HepG2 (cell line): ENCODE results near the gene TOR4A. TPM values are rescaled to one million over a fixed set of nuclear protein-coding genes. Genes with fewer than 3 reads are reported as not detected.

Experiments used
- STAT5B ChIP-seq: sonication (generic); formaldehyde crosslinking; IDR thresholded peaks from 2 replicates; pipeline ENCODE4 v1.4.0; 2020; ENCODE audit warnings: missing genetic modification reagents
- ZNF484 ChIP-seq: sonication (generic); formaldehyde crosslinking; IDR thresholded peaks from 2 replicates; pipeline ENCODE4 v1.5.1; 2020; ENCODE audit warnings: mild to moderate bottlenecking, low read depth, missing genetic modification reagents, borderline replicate concordance
- polyA plus RNA-seq, 8 experiments: library from polyadenylated mRNA; depleted of rRNA in 3 of 8; stranded (reverse) in 7 of 8; unstranded in 1 of 8; fragments of >200 nt; fragmentation: Illumina TruSeq in 4 of 8; extraction: Trizol in 4 of 8; gene quantifications; 2 replicates each; pipeline versions ENCODE4 v1.2.1 to v1.2.3, GENCODE V29; 2011 to 2016; ENCODE audit warnings: low read depth in 4 of 8, missing spikeins in 1 of 8, mixed read lengths in 1 of 8; ENCODE audit not compliant: insufficient read depth in 1 of 8
- total RNA-seq, 5 experiments: library from RNA; depleted of rRNA; stranded (reverse); fragments of >200 nt; fragmentation: Illumina TruSeq; extraction: Trizol; gene quantifications; 2 replicates each; pipeline ENCODE4 v1.2.3, GENCODE V29; 2016; ENCODE audit warnings: low read depth in 1 of 5
- TF ChIP-seq, protein P1 (sequence below): sonication (generic); formaldehyde crosslinking; IDR thresholded peaks from 2 replicates; pipeline ENCODE4 v1.5.0; 2020; ENCODE audit warnings: mild to moderate bottlenecking, missing genetic modification reagents, borderline replicate concordance
- TF ChIP-seq, protein P2 (sequence below): sonication (generic); formaldehyde crosslinking; IDR thresholded peaks from 2 replicates; pipeline ENCODE4 v1.5.1; 2020; ENCODE audit warnings: mild to moderate bottlenecking, missing genetic modification reagents, moderate library complexity
- TF ChIP-seq, protein P3 (sequence below): IDR thresholded peaks from 2 replicates; pipeline ENCODE4 v1.6.1; 2016; ENCODE audit warnings: mild to moderate bottlenecking
- TF ChIP-seq, protein P4 (sequence below): sonication (generic); formaldehyde crosslinking; IDR thresholded peaks from 2 replicates; pipeline ENCODE4 v1.5.0; 2020; ENCODE audit warnings: missing genetic modification reagents, mild to moderate bottlenecking, borderline replicate concordance
- TF ChIP-seq, protein P5 (sequence below): sonication (generic); formaldehyde crosslinking; IDR thresholded peaks from 2 replicates; pipeline ENCODE4 v1.8.1; 2023; ENCODE audit warnings: mild to moderate bottlenecking, inconsistent platforms, moderate library complexity, missing genetic modification reagents, borderline replicate concordance
- TF ChIP-seq, protein P6 (sequence below): sonication (generic); formaldehyde crosslinking; conservative IDR thresholded peaks from 2 replicates; pipeline ENCODE4 v1.5.0; 2020; ENCODE audit warnings: missing genetic modification reagents

The TOR4A gene
- total and polyA plus RNA-seq, 2 of the 13 experiments (the other 11 are each of a cell fraction or from before 2014, with no cell fraction given): 11.1 to 14.2 TPM

DNA sequence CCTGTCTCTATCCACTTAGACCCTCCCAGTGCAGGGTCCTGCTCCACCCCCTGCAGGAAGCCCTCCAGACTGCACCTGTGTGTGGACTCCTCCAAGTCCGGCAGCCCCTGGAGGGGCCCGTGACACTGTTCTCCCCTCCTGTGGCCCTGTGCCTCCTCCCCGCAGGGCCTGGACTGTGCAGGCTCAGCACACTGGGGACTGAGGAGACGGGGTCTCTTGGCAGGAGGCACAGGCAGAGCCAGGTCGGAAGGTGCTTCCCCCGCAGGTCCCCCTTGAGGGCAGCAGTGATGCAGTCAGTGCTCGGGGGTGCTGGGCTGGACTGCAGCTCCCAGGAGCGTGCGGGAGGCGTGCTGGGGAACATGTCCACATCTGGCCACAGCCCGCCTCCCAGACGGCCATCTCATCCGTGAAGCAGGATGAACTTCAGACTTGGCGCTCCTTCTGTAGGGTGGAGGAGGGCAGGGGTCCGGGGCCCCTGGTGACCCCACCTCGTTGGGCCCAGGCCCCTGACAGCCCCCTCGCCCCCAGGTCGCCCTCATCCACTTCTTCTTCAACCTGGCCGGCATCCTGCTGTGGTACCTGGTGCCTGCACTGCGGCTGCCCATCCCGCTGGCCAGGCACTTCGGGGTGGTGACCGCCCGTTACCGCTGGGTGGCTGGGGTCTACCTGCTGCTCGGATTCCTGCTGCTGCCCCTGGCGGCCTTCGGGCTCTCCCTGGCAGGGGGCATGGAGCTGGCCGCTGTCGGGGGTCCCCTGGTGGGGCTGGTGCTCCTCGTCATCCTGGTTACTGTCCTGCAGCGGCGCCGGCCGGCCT is 41.9 kb upstream of the TOR4A start (continued):
- TF ChIP-seq, protein P1, sequence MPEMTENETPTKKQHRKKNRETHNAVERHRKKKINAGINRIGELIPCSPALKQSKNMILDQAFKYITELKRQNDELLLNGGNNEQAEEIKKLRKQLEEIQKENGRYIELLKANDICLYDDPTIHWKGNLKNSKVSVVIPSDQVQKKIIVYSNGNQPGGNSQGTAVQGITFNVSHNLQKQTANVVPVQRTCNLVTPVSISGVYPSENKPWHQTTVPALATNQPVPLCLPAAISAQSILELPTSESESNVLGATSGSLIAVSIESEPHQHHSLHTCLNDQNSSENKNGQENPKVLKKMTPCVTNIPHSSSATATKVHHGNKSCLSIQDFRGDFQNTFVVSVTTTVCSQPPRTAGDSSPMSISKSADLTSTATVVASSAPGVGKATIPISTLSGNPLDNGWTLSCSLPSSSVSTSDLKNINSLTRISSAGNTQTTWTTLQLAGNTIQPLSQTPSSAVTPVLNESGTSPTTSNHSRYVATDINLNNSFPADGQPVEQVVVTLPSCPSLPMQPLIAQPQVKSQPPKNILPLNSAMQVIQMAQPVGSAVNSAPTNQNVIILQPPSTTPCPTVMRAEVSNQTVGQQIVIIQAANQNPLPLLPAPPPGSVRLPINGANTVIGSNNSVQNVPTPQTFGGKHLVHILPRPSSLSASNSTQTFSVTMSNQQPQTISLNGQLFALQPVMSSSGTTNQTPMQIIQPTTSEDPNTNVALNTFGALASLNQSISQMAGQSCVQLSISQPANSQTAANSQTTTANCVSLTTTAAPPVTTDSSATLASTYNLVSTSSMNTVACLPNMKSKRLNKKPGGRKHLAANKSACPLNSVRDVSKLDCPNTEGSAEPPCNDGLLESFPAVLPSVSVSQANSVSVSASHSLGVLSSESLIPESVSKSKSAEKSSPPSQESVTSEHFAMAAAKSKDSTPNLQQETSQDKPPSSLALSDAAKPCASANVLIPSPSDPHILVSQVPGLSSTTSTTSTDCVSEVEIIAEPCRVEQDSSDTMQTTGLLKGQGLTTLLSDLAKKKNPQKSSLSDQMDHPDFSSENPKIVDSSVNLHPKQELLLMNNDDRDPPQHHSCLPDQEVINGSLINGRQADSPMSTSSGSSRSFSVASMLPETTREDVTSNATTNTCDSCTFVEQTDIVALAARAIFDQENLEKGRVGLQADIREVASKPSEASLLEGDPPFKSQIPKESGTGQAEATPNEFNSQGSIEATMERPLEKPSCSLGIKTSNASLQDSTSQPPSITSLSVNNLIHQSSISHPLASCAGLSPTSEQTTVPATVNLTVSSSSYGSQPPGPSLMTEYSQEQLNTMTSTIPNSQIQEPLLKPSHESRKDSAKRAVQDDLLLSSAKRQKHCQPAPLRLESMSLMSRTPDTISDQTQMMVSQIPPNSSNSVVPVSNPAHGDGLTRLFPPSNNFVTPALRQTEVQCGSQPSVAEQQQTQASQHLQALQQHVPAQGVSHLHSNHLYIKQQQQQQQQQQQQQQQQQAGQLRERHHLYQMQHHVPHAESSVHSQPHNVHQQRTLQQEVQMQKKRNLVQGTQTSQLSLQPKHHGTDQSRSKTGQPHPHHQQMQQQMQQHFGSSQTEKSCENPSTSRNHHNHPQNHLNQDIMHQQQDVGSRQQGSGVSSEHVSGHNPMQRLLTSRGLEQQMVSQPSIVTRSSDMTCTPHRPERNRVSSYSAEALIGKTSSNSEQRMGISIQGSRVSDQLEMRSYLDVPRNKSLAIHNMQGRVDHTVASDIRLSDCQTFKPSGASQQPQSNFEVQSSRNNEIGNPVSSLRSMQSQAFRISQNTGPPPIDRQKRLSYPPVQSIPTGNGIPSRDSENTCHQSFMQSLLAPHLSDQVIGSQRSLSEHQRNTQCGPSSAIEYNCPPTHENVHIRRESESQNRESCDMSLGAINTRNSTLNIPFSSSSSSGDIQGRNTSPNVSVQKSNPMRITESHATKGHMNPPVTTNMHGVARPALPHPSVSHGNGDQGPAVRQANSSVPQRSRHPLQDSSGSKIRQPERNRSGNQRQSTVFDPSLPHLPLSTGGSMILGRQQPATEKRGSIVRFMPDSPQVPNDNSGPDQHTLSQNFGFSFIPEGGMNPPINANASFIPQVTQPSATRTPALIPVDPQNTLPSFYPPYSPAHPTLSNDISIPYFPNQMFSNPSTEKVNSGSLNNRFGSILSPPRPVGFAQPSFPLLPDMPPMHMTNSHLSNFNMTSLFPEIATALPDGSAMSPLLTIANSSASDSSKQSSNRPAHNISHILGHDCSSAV (CRISPR knock-in tag): no peak
- TF ChIP-seq, protein P2, sequence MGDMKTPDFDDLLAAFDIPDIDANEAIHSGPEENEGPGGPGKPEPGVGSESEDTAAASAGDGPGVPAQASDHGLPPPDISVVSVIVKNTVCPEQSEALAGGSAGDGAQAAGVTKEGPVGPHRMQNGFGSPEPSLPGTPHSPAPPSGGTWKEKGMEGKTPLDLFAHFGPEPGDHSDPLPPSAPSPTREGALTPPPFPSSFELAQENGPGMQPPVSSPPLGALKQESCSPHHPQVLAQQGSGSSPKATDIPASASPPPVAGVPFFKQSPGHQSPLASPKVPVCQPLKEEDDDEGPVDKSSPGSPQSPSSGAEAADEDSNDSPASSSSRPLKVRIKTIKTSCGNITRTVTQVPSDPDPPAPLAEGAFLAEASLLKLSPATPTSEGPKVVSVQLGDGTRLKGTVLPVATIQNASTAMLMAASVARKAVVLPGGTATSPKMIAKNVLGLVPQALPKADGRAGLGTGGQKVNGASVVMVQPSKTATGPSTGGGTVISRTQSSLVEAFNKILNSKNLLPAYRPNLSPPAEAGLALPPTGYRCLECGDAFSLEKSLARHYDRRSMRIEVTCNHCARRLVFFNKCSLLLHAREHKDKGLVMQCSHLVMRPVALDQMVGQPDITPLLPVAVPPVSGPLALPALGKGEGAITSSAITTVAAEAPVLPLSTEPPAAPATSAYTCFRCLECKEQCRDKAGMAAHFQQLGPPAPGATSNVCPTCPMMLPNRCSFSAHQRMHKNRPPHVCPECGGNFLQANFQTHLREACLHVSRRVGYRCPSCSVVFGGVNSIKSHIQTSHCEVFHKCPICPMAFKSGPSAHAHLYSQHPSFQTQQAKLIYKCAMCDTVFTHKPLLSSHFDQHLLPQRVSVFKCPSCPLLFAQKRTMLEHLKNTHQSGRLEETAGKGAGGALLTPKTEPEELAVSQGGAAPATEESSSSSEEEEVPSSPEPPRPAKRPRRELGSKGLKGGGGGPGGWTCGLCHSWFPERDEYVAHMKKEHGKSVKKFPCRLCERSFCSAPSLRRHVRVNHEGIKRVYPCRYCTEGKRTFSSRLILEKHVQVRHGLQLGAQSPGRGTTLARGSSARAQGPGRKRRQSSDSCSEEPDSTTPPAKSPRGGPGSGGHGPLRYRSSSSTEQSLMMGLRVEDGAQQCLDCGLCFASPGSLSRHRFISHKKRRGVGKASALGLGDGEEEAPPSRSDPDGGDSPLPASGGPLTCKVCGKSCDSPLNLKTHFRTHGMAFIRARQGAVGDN: peak; percentile 86
- no peak for TF ChIP-seq ZNF484 (CRISPR knock-in tag)
- TF ChIP-seq, protein P3, sequence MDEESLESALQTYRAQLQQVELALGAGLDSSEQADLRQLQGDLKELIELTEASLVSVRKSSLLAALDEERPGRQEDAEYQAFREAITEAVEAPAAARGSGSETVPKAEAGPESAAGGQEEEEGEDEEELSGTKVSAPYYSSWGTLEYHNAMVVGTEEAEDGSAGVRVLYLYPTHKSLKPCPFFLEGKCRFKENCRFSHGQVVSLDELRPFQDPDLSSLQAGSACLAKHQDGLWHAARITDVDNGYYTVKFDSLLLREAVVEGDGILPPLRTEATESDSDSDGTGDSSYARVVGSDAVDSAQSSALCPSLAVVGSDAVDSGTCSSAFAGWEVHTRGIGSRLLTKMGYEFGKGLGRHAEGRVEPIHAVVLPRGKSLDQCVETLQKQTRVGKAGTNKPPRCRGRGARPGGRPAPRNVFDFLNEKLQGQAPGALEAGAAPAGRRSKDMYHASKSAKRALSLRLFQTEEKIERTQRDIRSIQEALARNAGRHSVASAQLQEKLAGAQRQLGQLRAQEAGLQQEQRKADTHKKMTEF (CRISPR knock-in tag): no peak
- TF ChIP-seq, protein P4, sequence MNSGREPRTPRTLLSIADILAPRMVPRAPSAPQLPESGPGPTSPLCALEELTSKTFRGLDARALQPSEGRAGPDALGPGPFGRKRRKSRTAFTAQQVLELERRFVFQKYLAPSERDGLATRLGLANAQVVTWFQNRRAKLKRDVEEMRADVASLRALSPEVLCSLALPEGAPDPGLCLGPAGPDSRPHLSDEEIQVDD: no peak
- 0 out of 2 replicates have a peak, but pooled peaks have one; percentile 54 for TF ChIP-seq STAT5B (CRISPR knock-in tag)
- TF ChIP-seq, protein P5, sequence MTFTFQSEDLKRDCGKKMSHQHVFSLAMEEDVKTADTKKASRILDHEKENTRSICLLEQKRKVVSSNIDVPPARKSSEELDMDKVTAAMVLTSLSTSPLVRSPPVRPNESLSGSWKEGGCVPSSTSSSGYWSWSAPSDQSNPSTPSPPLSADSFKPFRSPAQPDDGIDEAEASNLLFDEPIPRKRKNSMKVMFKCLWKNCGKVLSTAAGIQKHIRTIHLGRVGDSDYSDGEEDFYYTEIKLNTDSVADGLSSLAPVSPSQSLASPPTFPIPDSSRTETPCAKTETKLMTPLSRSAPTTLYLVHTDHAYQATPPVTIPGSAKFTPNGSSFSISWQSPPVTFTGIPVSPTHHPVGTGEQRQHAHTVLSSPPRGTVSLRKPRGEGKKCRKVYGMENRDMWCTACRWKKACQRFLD (CRISPR knock-in tag): no peak
- TF ChIP-seq, protein P6, sequence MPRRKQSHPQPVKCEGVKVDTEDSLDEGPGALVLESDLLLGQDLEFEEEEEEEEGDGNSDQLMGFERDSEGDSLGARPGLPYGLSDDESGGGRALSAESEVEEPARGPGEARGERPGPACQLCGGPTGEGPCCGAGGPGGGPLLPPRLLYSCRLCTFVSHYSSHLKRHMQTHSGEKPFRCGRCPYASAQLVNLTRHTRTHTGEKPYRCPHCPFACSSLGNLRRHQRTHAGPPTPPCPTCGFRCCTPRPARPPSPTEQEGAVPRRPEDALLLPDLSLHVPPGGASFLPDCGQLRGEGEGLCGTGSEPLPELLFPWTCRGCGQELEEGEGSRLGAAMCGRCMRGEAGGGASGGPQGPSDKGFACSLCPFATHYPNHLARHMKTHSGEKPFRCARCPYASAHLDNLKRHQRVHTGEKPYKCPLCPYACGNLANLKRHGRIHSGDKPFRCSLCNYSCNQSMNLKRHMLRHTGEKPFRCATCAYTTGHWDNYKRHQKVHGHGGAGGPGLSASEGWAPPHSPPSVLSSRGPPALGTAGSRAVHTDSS (CRISPR knock-in tag): no peak
